ENCODE results near the gene KIF2A.

KIF2A gene

GRCh38 chr5:62330302-62330701 is 24.3 kb downstream of the KIF2A start:
- no peak for DNase-seq

GRCh38 chr5:62331921-62332320 is 25.9 kb downstream of the KIF2A start:
- DNase-seq, result no peak

- DNase-seq, result no peak
Measured at GRCh38 chr5:62333250-62333794, 27.3 kb downstream of the KIF2A start.

GRCh38 chr5:62334082-62334481 is 28.1 kb downstream of the KIF2A start:
- DNase-seq, result no peak

- peak in 1 of 2 experiments; percentile 7 for DNase-seq
Measured at GRCh38 chr5:62340392-62340791, 34.4 kb downstream of the KIF2A start.

- no peak for DNase-seq
Measured at GRCh38 chr5:62340979-62341378, 35.0 kb downstream of the KIF2A start.

GRCh38 chr5:62341783-62342475 is 35.9 kb downstream of the KIF2A start:
- DNase-seq, result no peak

- no peak for DNase-seq
Measured at GRCh38 chr5:62342476-62342837, 36.5 kb downstream of the KIF2A start.

- no peak for DNase-seq
Measured at GRCh38 chr5:62343428-62343827, 37.4 kb downstream of the KIF2A start.

- no peak for DNase-seq
Measured at GRCh38 chr5:62346748-62347147, 40.7 kb downstream of the KIF2A start.

- DNase-seq, result no peak
Measured at GRCh38 chr5:62347928-62348327, 41.9 kb downstream of the KIF2A start.

GRCh38 chr5:62348723-62349481 is 42.9 kb downstream of the KIF2A start:
- no peak for DNase-seq

GRCh38 chr5:62354028-62354874 is 48.2 kb downstream of the KIF2A start:
- peak in 1 of 2 experiments; percentile 55 for DNase-seq

GRCh38 chr5:62362701-62363100 is 56.7 kb downstream of the KIF2A start:
- DNase-seq, result no peak

- no peak for DNase-seq
Measured at GRCh38 chr5:62369039-62369438, 63.0 kb downstream of the KIF2A start.

GRCh38 chr5:62371409-62371808 is 65.4 kb downstream of the KIF2A start:
- DNase-seq, result no peak

- DNase-seq, result no peak
Measured at GRCh38 chr5:62372600-62372999, 66.6 kb downstream of the KIF2A start.

- DNase-seq, result no peak
Measured at GRCh38 chr5:62373382-62373781, 67.4 kb downstream of the KIF2A start.

GRCh38 chr5:62374090-62374489 is 68.1 kb downstream of the KIF2A start:
- DNase-seq, result no peak

GRCh38 chr5:62375627-62376026 is 69.6 kb downstream of the KIF2A start:
- DNase-seq, result no peak

- no peak for DNase-seq
Measured at GRCh38 chr5:62376064-62376463, 70.1 kb downstream of the KIF2A start.

GRCh38 chr5:62385131-62385530 is 79.1 kb downstream of the KIF2A start:
- no peak for DNase-seq

- DNase-seq, result no peak
Measured at GRCh38 chr5:62385816-62386400, 79.9 kb downstream of the KIF2A start.
